Activated CD4-positive, alpha-beta T cell treated with anti-CD3 and anti-CD28 coated beads, Interleukin-2, Interleukin-6, amounts not matched to agents 100 ng/mL and 50 ng/mL, durations not matched to agents 16 hours and 8 hours (primary cell): Measurements from ENCODE around the gene IGF1.

Source experiments
- DNase-seq: peaks from one replicate; pipeline ENCODE4 v3.0.0-alpha.2; 2020

IGF1 gene

GRCh38 chr12:102480406-102480805 is at the start of gene IGF1:
Gene IGF1, minus strand, starts transcription at chr12:102480563. Its CDS starts 182 bp downstream, at chr12:102480381.
- no peak for DNase-seq

GRCh38 chr12:102528111-102528510 is 47.7 kb upstream of the IGF1 start:
- DNase-seq: no peak

GRCh38 chr12:102527171-102527720 is 46.9 kb upstream of the IGF1 start:
- DNase-seq: peak; percentile 11

GRCh38 chr12:102526656-102527055 is 46.3 kb upstream of the IGF1 start:
- no peak for DNase-seq

- DNase-seq: no peak
These were observed 42.4 kb upstream of the IGF1 start for GRCh38 chr12:102522768-102523167.

- no peak for DNase-seq
These were observed 41.4 kb upstream of the IGF1 start for GRCh38 chr12:102521662-102522277.

GRCh38 chr12:102518871-102519270 is 38.5 kb upstream of the IGF1 start:
- DNase-seq: no peak

- no peak for DNase-seq
These were observed 34.3 kb upstream of the IGF1 start for GRCh38 chr12:102514696-102515095.

- DNase-seq: no peak
These were observed 33.4 kb upstream of the IGF1 start for GRCh38 chr12:102513739-102514138.

GRCh38 chr12:102513272-102513671 is 32.9 kb upstream of the IGF1 start:
- DNase-seq: no peak

- DNase-seq: no peak
These were observed 32.2 kb upstream of the IGF1 start for GRCh38 chr12:102512523-102512922.

- DNase-seq: no peak
These were observed 31.2 kb upstream of the IGF1 start for GRCh38 chr12:102511575-102511974.

GRCh38 chr12:102510463-102510862 is 30.1 kb upstream of the IGF1 start:
- no peak for DNase-seq

- DNase-seq: no peak
These were observed 29.7 kb upstream of the IGF1 start for GRCh38 chr12:102510031-102510430.

- no peak for DNase-seq
These were observed 28.8 kb upstream of the IGF1 start for GRCh38 chr12:102509123-102509626.

GRCh38 chr12:102508052-102508451 is 27.7 kb upstream of the IGF1 start:
- DNase-seq: no peak

GRCh38 chr12:102507301-102507700 is 26.9 kb upstream of the IGF1 start:
- DNase-seq: no peak

GRCh38 chr12:102504871-102505270 is 24.5 kb upstream of the IGF1 start:
- DNase-seq: no peak

- DNase-seq: no peak
These were observed 23.9 kb upstream of the IGF1 start for GRCh38 chr12:102504280-102504679.

- no peak for DNase-seq
These were observed 23.5 kb upstream of the IGF1 start for GRCh38 chr12:102503831-102504230.

- DNase-seq: no peak
These were observed 22.8 kb upstream of the IGF1 start for GRCh38 chr12:102503056-102503681.

GRCh38 chr12:102501773-102502172 is 21.4 kb upstream of the IGF1 start:
- DNase-seq: no peak

GRCh38 chr12:102498471-102498870 is 18.1 kb upstream of the IGF1 start:
- DNase-seq: no peak

- DNase-seq: no peak
These were observed 17.4 kb upstream of the IGF1 start for GRCh38 chr12:102497743-102498142.
